Measurements from ENCODE around the gene RNASE11.
"Not testable (repeated sequence)": the region's sequence is repeated elsewhere in the genome, so short reads cannot be mapped to it uniquely, and the experiment has no call there.

The RNASE11 gene

GRCh38 chr14:20613094-20614037, 25.6 kb upstream of the RNASE11 start:
- DNase-seq, result peak; percentile 91

- no peak for DNase-seq
Observed at GRCh38 chr14:20612403-20612802, 24.6 kb upstream of the RNASE11 start.

GRCh38 chr14:20611277-20611676, 23.5 kb upstream of the RNASE11 start:
- DNase-seq, result no peak

- no peak for DNase-seq
Observed at GRCh38 chr14:20610002-20610765, 22.4 kb upstream of the RNASE11 start.

- peak; percentile 39 for DNase-seq
Observed at GRCh38 chr14:20609215-20610001, 21.6 kb upstream of the RNASE11 start.

GRCh38 chr14:20608383-20609110, 20.7 kb upstream of the RNASE11 start:
- no peak for DNase-seq

GRCh38 chr14:20607617-20608016, 19.8 kb upstream of the RNASE11 start:
- no peak for DNase-seq

- no peak for DNase-seq
Observed at GRCh38 chr14:20606902-20607242, 19.1 kb upstream of the RNASE11 start.

- no peak for DNase-seq
Observed at GRCh38 chr14:20606190-20606901, 18.5 kb upstream of the RNASE11 start.

- no peak for DNase-seq
Observed at GRCh38 chr14:20603813-20604690, 16.3 kb upstream of the RNASE11 start.

- DNase-seq, result no peak
Observed at GRCh38 chr14:20602583-20602982, 14.8 kb upstream of the RNASE11 start.

- no peak for DNase-seq
Observed at GRCh38 chr14:20601522-20601921, 13.7 kb upstream of the RNASE11 start.

- DNase-seq, result no peak
Observed at GRCh38 chr14:20597108-20597507, 9.3 kb upstream of the RNASE11 start.

GRCh38 chr14:20595726-20596125, 7.9 kb upstream of the RNASE11 start:
- DNase-seq, result not testable (repeated sequence)

GRCh38 chr14:20592574-20592973, 4.8 kb upstream of the RNASE11 start:
- DNase-seq, result no peak

- DNase-seq, result no peak
Observed at GRCh38 chr14:20591235-20591634, 3.4 kb upstream of the RNASE11 start, which contains the start of gene RNASE12. RNASE12 (minus strand) TSS chr14:20591376; CDS start chr14:20590723, 653 bp downstream.

GRCh38 chr14:20583908-20584307, 3.9 kb downstream of the RNASE11 start:
- DNase-seq, result no peak

- no peak for DNase-seq
Observed at GRCh38 chr14:20583142-20583541, 4.7 kb downstream of the RNASE11 start.

GRCh38 chr14:20580242-20580641, 7.6 kb downstream of the RNASE11 start:
- DNase-seq, result no peak

GRCh38 chr14:20578784-20579502, 8.9 kb downstream of the RNASE11 start:
- DNase-seq, result no peak

Measured in NCI-H187 treated with DMSO at 0.1 percent for 48 hours (cell line).